ENCODE measurements around the gene BIK.

DNA sequence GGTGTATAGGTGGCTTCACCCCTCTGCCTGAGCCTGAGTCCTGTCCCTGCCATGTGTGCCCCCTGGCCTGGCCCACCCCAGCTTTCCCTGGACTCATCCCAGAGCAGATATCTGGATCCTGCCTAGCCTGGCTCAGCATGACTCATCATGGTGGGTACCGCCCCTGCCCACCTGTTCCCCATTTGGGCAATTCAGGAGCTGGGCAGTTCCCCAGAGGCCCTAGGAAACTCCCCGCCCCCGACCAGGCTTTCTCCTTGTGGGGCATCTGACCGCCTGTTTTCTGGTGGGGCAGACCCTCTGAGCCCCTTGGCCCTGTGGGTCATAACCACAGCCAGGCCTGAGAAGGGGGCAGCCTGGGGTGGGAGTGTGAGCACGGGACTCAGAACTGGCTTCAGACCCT lies 45.2 kb downstream of the BIK start:
- no peak for TF ChIP-seq TAF1 (IDR thresholded peaks at IDR 0.05; ENCODE audit: borderline replicate concordance, low read depth, low read length)
- no peak for TF ChIP-seq POLR2A (IDR thresholded peaks at IDR 0.05; ENCODE audit: low read depth, low read length)

Data from GM12892 (cell line).